ENCODE results near the gene PPP2CA. TPM values are rescaled to one million over a fixed set of nuclear protein-coding genes. Genes with fewer than 3 reads are reported as not detected.

The PPP2CA gene
- total and polyA plus RNA-seq, 10 of the 15 experiments (the other 5 are each of a cell fraction or from before 2014, with no cell fraction given), result 18.6 to 385 (median 134) TPM

DNA sequence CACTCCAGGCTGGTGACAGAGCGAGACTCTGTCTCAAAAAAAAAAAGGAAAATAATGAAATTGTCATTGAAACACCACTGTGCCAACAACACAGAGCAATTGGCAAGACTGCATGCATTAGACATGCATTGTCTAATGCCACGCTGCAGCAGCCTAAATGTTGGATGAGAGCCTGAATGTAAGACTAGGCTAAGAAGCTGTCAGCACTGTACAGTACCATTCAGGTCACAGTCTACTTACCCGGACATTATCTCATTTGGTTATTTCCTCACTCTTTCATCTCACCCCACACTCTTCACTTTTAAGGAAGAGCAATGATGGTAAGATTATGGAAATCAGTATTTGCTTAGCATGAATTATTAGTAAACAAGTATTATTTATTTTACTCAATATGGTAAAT, 31.3 kb upstream of the PPP2CA start:
- no peaks in the 10 kb centered on the region for H3K4me1 ChIP-seq (ENCODE audit: control insufficient read depth, insufficient read depth, low read length)
- H3K27me3 ChIP-seq (replicated peaks in 1 of 2; ENCODE audit: control insufficient read depth in 2 of 2, insufficient read depth in 2 of 2, low read length in 1 of 2), result peaks cover 0 to 3% of the 10 kb centered on the region in 2 experiments; a peak in 1 of 4 replicates
- POLR2A ChIA-PET, result no interaction called here
- H3K4me2 ChIP-seq (ENCODE audit: control insufficient read depth, insufficient read depth), result no peak overlapping the region
- DNase-seq (ENCODE audit: low read depth, low spot score), result no peak
- RAD21 ChIA-PET (ENCODE audit: unreplicated experiment), result no interaction called here
- no peaks in the 10 kb centered on the region; the same call in 1 of the 2 replicates for H4K20me1 ChIP-seq (ENCODE audit: control insufficient read depth, insufficient read depth)
- CTCF ChIA-PET, result no interaction called here
- H3K79me2 ChIP-seq (ENCODE audit: control insufficient read depth, insufficient read depth, low read length), result no peaks in the 10 kb centered on the region
- H3K9ac ChIP-seq (ENCODE audit: control insufficient read depth, insufficient read depth, low read length), result no peak overlapping the region
- SMC1A ChIA-PET (ENCODE audit: uncharacterized antibody, unreplicated experiment), result interaction anchor here (0.6 to 1.1 kb wide), 2 partner anchors 9 to 57 kb away, joined by 3 read pairs; no protein-coding TSS in a partner anchor
- H3K4me3 ChIP-seq, result no peak overlapping the region
- ATAC-seq, result no peak
- intact Hi-C loops (cut with micrococcal nuclease; ENCODE audit: unreplicated experiment), result no loop called here
- H3K36me3 ChIP-seq (ENCODE audit: control insufficient read depth in 2 of 2, insufficient read depth in 2 of 2, low read length in 1 of 2), result no peaks in the 10 kb centered on the region
- BruUV-seq (replicated peaks), result no TSS peak
- in situ Hi-C loops (cut with MboI), result no loop called here
- FAIRE-seq, result no peak
- H3K9me3 ChIP-seq (replicated peaks; ENCODE audit: control insufficient read depth, insufficient read depth, low read length), result no peaks in the 10 kb centered on the region; the same call in 2 of the 3 replicates
- no peak overlapping the region for H2AFZ ChIP-seq (ENCODE audit: control insufficient read depth, low read depth, low read length)
- TF ChIP-seq MTA2 (IDR thresholded peaks at IDR 0.05; ENCODE audit: low read depth), result no peak
- TF ChIP-seq GABPA (IDR thresholded peaks at IDR 0.05; ENCODE audit: low read depth), result no peak
- no peak for TF ChIP-seq NFXL1 (IDR thresholded peaks at IDR 0.05; ENCODE audit: borderline replicate concordance)
- TF ChIP-seq, protein P1, sequence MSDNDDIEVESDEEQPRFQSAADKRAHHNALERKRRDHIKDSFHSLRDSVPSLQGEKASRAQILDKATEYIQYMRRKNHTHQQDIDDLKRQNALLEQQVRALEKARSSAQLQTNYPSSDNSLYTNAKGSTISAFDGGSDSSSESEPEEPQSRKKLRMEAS (IDR thresholded peaks at IDR 0.05; ENCODE audit: low read depth, low read length), result no peak
- no peak for TF ChIP-seq SIX5 (IDR thresholded peaks at IDR 0.05; ENCODE audit: low read depth, low read length, severe bottlenecking)
- TF ChIP-seq, protein P2, sequence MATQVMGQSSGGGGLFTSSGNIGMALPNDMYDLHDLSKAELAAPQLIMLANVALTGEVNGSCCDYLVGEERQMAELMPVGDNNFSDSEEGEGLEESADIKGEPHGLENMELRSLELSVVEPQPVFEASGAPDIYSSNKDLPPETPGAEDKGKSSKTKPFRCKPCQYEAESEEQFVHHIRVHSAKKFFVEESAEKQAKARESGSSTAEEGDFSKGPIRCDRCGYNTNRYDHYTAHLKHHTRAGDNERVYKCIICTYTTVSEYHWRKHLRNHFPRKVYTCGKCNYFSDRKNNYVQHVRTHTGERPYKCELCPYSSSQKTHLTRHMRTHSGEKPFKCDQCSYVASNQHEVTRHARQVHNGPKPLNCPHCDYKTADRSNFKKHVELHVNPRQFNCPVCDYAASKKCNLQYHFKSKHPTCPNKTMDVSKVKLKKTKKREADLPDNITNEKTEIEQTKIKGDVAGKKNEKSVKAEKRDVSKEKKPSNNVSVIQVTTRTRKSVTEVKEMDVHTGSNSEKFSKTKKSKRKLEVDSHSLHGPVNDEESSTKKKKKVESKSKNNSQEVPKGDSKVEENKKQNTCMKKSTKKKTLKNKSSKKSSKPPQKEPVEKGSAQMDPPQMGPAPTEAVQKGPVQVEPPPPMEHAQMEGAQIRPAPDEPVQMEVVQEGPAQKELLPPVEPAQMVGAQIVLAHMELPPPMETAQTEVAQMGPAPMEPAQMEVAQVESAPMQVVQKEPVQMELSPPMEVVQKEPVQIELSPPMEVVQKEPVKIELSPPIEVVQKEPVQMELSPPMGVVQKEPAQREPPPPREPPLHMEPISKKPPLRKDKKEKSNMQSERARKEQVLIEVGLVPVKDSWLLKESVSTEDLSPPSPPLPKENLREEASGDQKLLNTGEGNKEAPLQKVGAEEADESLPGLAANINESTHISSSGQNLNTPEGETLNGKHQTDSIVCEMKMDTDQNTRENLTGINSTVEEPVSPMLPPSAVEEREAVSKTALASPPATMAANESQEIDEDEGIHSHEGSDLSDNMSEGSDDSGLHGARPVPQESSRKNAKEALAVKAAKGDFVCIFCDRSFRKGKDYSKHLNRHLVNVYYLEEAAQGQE (IDR thresholded peaks at IDR 0.05; ENCODE audit: low read depth, low read length), result no peak
- TF ChIP-seq, protein P3, sequence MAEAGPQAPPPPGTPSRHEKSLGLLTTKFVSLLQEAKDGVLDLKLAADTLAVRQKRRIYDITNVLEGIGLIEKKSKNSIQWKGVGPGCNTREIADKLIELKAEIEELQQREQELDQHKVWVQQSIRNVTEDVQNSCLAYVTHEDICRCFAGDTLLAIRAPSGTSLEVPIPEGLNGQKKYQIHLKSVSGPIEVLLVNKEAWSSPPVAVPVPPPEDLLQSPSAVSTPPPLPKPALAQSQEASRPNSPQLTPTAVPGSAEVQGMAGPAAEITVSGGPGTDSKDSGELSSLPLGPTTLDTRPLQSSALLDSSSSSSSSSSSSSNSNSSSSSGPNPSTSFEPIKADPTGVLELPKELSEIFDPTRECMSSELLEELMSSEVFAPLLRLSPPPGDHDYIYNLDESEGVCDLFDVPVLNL (IDR thresholded peaks at IDR 0.05; ENCODE audit: low read depth, low read length), result no peak
- TF ChIP-seq, protein P4, sequence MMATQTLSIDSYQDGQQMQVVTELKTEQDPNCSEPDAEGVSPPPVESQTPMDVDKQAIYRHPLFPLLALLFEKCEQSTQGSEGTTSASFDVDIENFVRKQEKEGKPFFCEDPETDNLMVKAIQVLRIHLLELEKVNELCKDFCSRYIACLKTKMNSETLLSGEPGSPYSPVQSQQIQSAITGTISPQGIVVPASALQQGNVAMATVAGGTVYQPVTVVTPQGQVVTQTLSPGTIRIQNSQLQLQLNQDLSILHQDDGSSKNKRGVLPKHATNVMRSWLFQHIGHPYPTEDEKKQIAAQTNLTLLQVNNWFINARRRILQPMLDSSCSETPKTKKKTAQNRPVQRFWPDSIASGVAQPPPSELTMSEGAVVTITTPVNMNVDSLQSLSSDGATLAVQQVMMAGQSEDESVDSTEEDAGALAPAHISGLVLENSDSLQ (IDR thresholded peaks at IDR 0.05), result no peak
- TF ChIP-seq NR2C2 (IDR thresholded peaks at IDR 0.05; ENCODE audit: borderline replicate concordance, control insufficient read depth, insufficient read length, low read depth), result no peak
- TF ChIP-seq SMARCA5 (IDR thresholded peaks at IDR 0.05), result no peak
- no peak for TF ChIP-seq MEF2A (IDR thresholded peaks at IDR 0.05; ENCODE audit: insufficient read depth, low read depth, low read length)
- no peak overlapping the region for H3K27ac ChIP-seq (ENCODE audit: control insufficient read depth, insufficient read depth)
- 21% methylated on average over 3 of the region's 3 CpGs for WGBS (ENCODE audit: insufficient coverage, insufficient replicate concordance, low lambda C conversion rate, missing lambda C conversion rate)

Measured in GM12878 (cell line).